Progenitor cell of endocrine pancreas (in vitro differentiated cells): Measurements from ENCODE around the gene C1R. TPM values are rescaled to one million over a fixed set of nuclear protein-coding genes. Genes with fewer than 3 reads are reported as not detected.
"Not testable (repeated sequence)": the region's sequence is repeated elsewhere in the genome, so short reads cannot be mapped to it uniquely, and the experiment has no call there.

ENCODE experiments used
- DNase-seq: peaks from one replicate; pipeline ENCODE4 v3.0.0; 2021; ENCODE audit warnings: low spot score; ENCODE audit not compliant: unreplicated experiment
- H3K27ac Mint-ChIP-seq: 2 replicates; pipeline ENCODE4 v1.8.0; 2021; ENCODE audit warnings: mild to moderate bottlenecking, moderate library complexity, mixed read lengths
- H3K27me3 Mint-ChIP-seq: 2 replicates; pipeline ENCODE4 v1.8.0; 2021; ENCODE audit warnings: mixed read lengths
- H3K36me3 Mint-ChIP-seq: 2 replicates; pipeline ENCODE4 v1.8.0; 2022; ENCODE audit warnings: mixed read lengths; ENCODE audit not compliant: insufficient read depth
- H3K4me1 Mint-ChIP-seq: 2 replicates; pipeline ENCODE4 v1.8.0; 2021; ENCODE audit warnings: low read depth, mixed read lengths
- H3K4me3 Mint-ChIP-seq: 2 replicates; pipeline ENCODE4 v1.8.0; 2021; ENCODE audit warnings: low read depth, mild to moderate bottlenecking, moderate library complexity, mixed read lengths
- H3K9me3 Mint-ChIP-seq: 2 replicates; pipeline ENCODE4 v1.8.0; 2021; ENCODE audit warnings: low read depth, mixed read lengths
- CTCF ChIP-seq: fragments of 200-600 bp; sonication (generic); IDR thresholded peaks from one replicate; pipeline ENCODE4 v1.5.0; 2021; ENCODE audit warnings: antibody characterized with exemption, mild to moderate bottlenecking; ENCODE audit not compliant: unreplicated experiment
- total RNA-seq: library from RNA; stranded (reverse); gene quantifications from 2 replicates; pipeline ENCODE4 v1.2.1, GENCODE V29; 2021

C1R gene
- total RNA-seq, 1 donor from 2014 or later = 10.2 TPM

GRCh38 chr12:7046383-7047105 lies 45.7 kb downstream of the C1R start:
- no peak overlapping the region for H3K27ac Mint-ChIP-seq
- H3K4me1 Mint-ChIP-seq = no peaks in the 10 kb centered on the region
- H3K27me3 Mint-ChIP-seq = no peaks in the 10 kb centered on the region
- H3K36me3 Mint-ChIP-seq = no peaks in the 10 kb centered on the region
- no peak for DNase-seq
- TF ChIP-seq CTCF = no peak
- H3K9me3 Mint-ChIP-seq = peaks cover 11% of the 10 kb centered on the region
- no peak overlapping the region for H3K4me3 Mint-ChIP-seq

GRCh38 chr12:7045913-7046312 lies 46.3 kb downstream of the C1R start:
- Mint-ChIP-seq H3K27me3 (no peaks in the 10 kb centered on the region), H3K9me3 (peaks cover 5% of the 10 kb centered on the region), H3K4me3 (no peak overlapping the region), H3K27ac (no peak overlapping the region), H3K4me1 (no peaks in the 10 kb centered on the region), H3K36me3 (no peaks in the 10 kb centered on the region)
- no peak for TF ChIP-seq CTCF
- no peak for DNase-seq

GRCh38 chr12:7042842-7043241 lies 49.4 kb downstream of the C1R start:
- Mint-ChIP-seq H3K27me3 (no peaks in the 10 kb centered on the region), H3K4me1 (no peaks in the 10 kb centered on the region), H3K27ac (no peak overlapping the region), H3K4me3 (no peak overlapping the region), H3K9me3 (peaks cover 7% of the 10 kb centered on the region), H3K36me3 (no peaks in the 10 kb centered on the region)
- DNase-seq = no peak
- TF ChIP-seq CTCF = peak; percentile 50

GRCh38 chr12:7039403-7039802 lies 52.8 kb downstream of the C1R start:
- Mint-ChIP-seq H3K27ac (no peak overlapping the region), H3K9me3 (peaks cover 7% of the 10 kb centered on the region), H3K4me1 (no peaks in the 10 kb centered on the region), H3K36me3 (no peaks in the 10 kb centered on the region), H3K27me3 (no peaks in the 10 kb centered on the region), H3K4me3 (no peak overlapping the region)
- no peak for DNase-seq
- no peak for TF ChIP-seq CTCF

GRCh38 chr12:7038591-7038990 lies 53.7 kb downstream of the C1R start:
- H3K4me1 Mint-ChIP-seq = no peaks in the 10 kb centered on the region
- H3K27me3 Mint-ChIP-seq = no peaks in the 10 kb centered on the region
- H3K27ac Mint-ChIP-seq = no peak overlapping the region
- peaks cover 7% of the 10 kb centered on the region for H3K9me3 Mint-ChIP-seq
- no peak for TF ChIP-seq CTCF
- H3K36me3 Mint-ChIP-seq = no peaks in the 10 kb centered on the region
- DNase-seq = no peak
- H3K4me3 Mint-ChIP-seq = no peak overlapping the region

GRCh38 chr12:7037411-7037810 lies 54.8 kb downstream of the C1R start:
- H3K36me3 Mint-ChIP-seq, H3K9me3 Mint-ChIP-seq, H3K27me3 Mint-ChIP-seq, H3K27ac Mint-ChIP-seq, DNase-seq, H3K4me3 Mint-ChIP-seq, H3K4me1 Mint-ChIP-seq: not testable (repeated sequence)
